Psoas muscle (tissue), 8 donors: ENCODE results near the gene QKI. TPM values are rescaled to one million over a fixed set of nuclear protein-coding genes. Genes with fewer than 3 reads are reported as not detected.
"Not testable (repeated sequence)": the region's sequence is repeated elsewhere in the genome, so short reads cannot be mapped to it uniquely, and the experiment has no call there.

Source experiments
- ATAC-seq, 4 donors: fragments of 200-7000 bp; cut with Tn5 transposase; one replicate each; pipeline ENCODE4 v1.9.1; 2020; ENCODE audit warnings: moderate library complexity in 3 of 4, mild to moderate bottlenecking in 2 of 4
- DNase-seq, 2 donors: peaks; one replicate each; pipeline ENCODE4 v3.0.0-alpha.2; 2020
- H3K27ac ChIP-seq: fragments of 200-600 bp; one replicate; pipeline ENCODE4 v1.8.0; 2022
- H3K27me3 ChIP-seq, 3 donors: fragments of 200-600 bp in 1 of 3; one replicate each; pipeline versions ENCODE4 v1.6.1 to v1.8.0; 2013 to 2022; ENCODE audit warnings: low read length in 2 of 3, mild to moderate bottlenecking in 2 of 3, moderate library complexity in 1 of 3; ENCODE audit not compliant: insufficient read depth in 3 of 3
- H3K36me3 ChIP-seq, 2 donors: fragments of 200-600 bp in 1 of 2; one replicate each; pipeline versions ENCODE4 v1.6.1 to v1.8.0; 2013 to 2022; ENCODE audit warnings: low read depth in 1 of 2, mild to moderate bottlenecking in 1 of 2, moderate library complexity in 1 of 2; ENCODE audit not compliant: insufficient read depth in 1 of 2
- H3K4me1 ChIP-seq: fragments of 200-600 bp; one replicate; pipeline ENCODE4 v1.8.0; 2022
- H3K4me3 ChIP-seq: fragments of 200-600 bp; one replicate; pipeline ENCODE4 v1.8.0; 2022; ENCODE audit warnings: mild to moderate bottlenecking
- H3K9me3 ChIP-seq: fragments of 200-600 bp; one replicate; pipeline ENCODE4 v1.8.0; 2022
- WGBS, 3 donors: extraction: QIAGEN DNeasy Blood & Tissue Kit; methylation state at CpG; one replicate each; pipeline versions ENCODE4 v1.1.6 to v1.1.7; 2013; 5-methylcytosine and 5-hydroxymethylcytosine counted together
- intact Hi-C, 2 donors: fragments of 100-400 bp; cut with DNase I; formaldehyde crosslinking; loops; one replicate each; pipeline versions ENCODE4 v1.11.0 to v1.14.2; 2022
- polyA plus RNA-seq, 3 donors: library from polyadenylated mRNA; stranded (reverse); fragments of 200-250 nt; gene quantifications; one replicate each; pipeline ENCODE4 v1.2.3, GENCODE V29; 2013
- total RNA-seq, 4 donors: library from RNA; stranded (reverse); fragmentation: NEBNext Ultra II Directional in 2 of 4; extraction: Animal tissue kit (Norgen Biotek cat#: 25700) in 2 of 4; gene quantifications; one replicate each; pipeline versions ENCODE4 v1.2.1 to v1.2.4, GENCODE V29; 2021 to 2023
- TF ChIP-seq, protein P1 (sequence below): fragments of 200-600 bp; IDR thresholded peaks from one replicate; pipeline ENCODE4 v1.8.0; 2022; ENCODE audit warnings: antibody characterized with exemption
- donor health status: healthy with polysubstance abuse.
- donor health status: DM: no; HTN: no; CAD: no; lungs with moderate emphysema.
- donor health status: Bipolar disorder and iron deficiency.
- donor health status: healthy.
- donor health status: DM: yes; HTN: yes; CAD: no.
- donor health status: DM: no; HTN: no; CAD: no.
- donor health status: DM: no; HTN: no; CAD: no.
- donor health status: DM: yes; HTN: yes; CAD: no.

The QKI gene
- total and polyA plus RNA-seq, 7 donors, result 62.0 to 421 (median 275) TPM

DNA sequence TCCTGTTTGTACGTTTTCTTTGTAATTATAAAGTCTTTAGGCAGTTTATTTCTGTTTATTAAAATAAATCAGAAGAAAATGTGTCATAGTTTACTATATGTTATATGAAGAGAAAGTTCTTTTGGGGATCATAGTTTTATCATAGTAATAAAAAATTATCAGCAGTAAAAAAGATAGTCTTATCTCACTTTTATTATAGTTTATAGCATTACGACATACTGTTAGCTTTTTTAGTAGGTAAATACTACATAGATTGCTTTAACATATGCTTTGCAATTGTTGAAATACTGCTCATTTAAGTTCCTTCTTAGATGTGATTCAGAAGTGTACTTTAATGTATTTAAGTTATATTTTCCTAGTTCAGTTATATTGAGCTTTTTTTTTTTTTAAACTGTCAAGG is 13.9 kb downstream of the QKI start:
- peak overlapping the region; percentile 44 for H3K4me3 ChIP-seq

DNA sequence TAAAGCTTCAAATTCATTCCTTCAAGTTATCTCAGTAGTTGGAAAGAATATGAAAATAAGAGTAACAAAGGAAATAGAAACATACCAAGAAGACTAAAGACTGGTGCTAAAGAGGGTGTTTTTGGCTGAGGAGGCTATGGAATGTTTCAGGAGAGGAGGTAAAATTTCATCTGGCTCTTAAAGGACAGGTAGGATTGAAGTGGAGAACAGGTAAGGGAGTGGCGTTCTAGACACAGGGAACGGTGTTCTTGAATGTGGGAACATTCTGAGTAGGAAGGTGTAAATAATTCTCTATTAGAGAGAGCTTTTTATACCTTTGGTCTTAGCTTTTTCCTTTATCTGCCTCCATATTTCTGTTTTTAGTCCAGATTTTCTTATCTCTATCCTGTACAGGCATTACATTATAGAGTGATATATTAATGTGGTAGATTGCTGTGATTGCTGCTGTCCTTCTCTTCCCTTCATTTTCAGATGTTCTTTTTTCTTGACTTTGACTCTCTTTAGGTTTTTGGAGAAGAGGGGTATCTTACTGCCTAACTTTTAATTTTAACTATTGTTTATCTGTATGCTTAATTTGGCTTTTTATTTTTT is 15.4 kb downstream of the QKI start:
- WGBS, 3 donors, result 50 to 75% (median 56%) methylated on average over 2 of the region's 2 CpGs
- intact Hi-C loops, result loop anchor here (5.0 to 10.0 kb wide), 5 partner anchors 137 to 1497 kb away; no protein-coding TSS in a partner anchor
- Histone ChIP-seq H3K27ac (peak overlapping the region; percentile 62), H3K9me3 (no peaks in the 10 kb centered on the region), H3K4me1 (peaks cover 90% of the 10 kb centered on the region), H3K36me3 (no peaks in the 10 kb centered on the region), H3K4me3 (no peak overlapping the region), H3K27me3 (no peaks in the 10 kb centered on the region)
- TF ChIP-seq, protein P1, sequence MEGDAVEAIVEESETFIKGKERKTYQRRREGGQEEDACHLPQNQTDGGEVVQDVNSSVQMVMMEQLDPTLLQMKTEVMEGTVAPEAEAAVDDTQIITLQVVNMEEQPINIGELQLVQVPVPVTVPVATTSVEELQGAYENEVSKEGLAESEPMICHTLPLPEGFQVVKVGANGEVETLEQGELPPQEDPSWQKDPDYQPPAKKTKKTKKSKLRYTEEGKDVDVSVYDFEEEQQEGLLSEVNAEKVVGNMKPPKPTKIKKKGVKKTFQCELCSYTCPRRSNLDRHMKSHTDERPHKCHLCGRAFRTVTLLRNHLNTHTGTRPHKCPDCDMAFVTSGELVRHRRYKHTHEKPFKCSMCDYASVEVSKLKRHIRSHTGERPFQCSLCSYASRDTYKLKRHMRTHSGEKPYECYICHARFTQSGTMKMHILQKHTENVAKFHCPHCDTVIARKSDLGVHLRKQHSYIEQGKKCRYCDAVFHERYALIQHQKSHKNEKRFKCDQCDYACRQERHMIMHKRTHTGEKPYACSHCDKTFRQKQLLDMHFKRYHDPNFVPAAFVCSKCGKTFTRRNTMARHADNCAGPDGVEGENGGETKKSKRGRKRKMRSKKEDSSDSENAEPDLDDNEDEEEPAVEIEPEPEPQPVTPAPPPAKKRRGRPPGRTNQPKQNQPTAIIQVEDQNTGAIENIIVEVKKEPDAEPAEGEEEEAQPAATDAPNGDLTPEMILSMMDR, result no peak
- ATAC-seq (no peak), DNase-seq (no peak)

More for the DNA sequence above, 13.9 kb downstream of the QKI start:
- no peak for DNase-seq
- TF ChIP-seq, protein P1, result no peak
- 22 to 31% (median 25%) methylated on average over 2 of the region's 2 CpGs for WGBS, 3 donors
- intact Hi-C loops, result loop anchor here (5.0 to 10.0 kb wide), 4 partner anchors 139 to 386 kb away; no protein-coding TSS in a partner anchor
- Histone ChIP-seq H3K4me1 (peaks cover 91% of the 10 kb centered on the region), H3K27me3 (no peaks in the 10 kb centered on the region), H3K36me3 (no peaks in the 10 kb centered on the region), H3K27ac (peak overlapping the region; percentile 62), H3K9me3 (no peaks in the 10 kb centered on the region)
- no peak for ATAC-seq

DNA sequence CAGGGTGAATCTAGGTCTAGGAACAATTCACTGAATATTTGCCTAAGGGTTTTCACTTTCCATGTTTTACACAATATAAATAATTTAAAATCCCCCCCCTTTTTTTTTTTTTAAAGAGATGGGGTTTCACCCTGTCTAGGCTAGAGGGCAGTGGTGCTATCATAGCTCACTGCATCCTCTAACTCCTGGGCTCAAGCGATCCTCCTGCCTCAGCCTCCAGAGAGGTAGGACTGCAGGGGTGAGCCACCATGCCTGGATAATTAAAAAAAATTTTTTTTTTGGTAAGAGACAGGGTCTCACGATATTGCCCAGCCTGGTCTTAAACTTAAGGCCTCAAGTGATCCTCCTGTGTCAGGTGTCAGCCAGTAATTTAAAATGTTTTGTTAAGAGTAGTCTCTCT is 17.8 kb downstream of the QKI start:
- TF ChIP-seq, protein P1, result no peak
- Histone ChIP-seq H3K4me1 (peaks cover 88% of the 10 kb centered on the region), H3K9me3 (no peaks in the 10 kb centered on the region), H3K36me3 (no peaks in the 10 kb centered on the region), H3K4me3 (no peak overlapping the region), H3K27me3 (no peaks in the 10 kb centered on the region), H3K27ac (peak overlapping the region; percentile 50)
- ATAC-seq (peak in 1 of 4 donors; percentile 21), DNase-seq (no peak)
- intact Hi-C loops, result loop anchor here in 1 of 2 donors (5.0 kb wide), 1 partner anchor 1495 kb away; no protein-coding TSS in a partner anchor
- WGBS, 3 donors, result 60 to 78% (median 67%) methylated on average over 2 of the region's 2 CpGs

DNA sequence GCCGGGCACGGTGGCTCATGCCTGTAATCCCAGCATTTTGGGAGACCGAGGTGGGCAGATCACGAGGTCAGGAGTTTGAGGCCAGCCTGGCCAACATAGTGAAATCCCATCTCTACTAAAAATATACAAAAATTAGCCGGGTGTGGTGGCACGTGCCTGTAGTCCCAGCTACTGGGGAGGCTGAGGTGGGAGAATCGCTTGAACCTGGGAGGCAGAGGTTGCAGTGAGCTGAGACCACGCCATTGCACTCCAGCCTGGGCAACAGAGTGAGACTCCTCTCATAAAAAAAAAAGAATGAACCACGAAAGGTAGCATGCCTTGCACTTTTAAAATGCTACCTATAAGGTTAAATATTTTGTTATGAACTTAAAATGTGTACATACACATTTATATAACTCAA is 19.0 kb downstream of the QKI start:
- WGBS, 3 donors, result 49 to 62% (median 54%) methylated on average over 9 of the region's 9 CpGs
- ATAC-seq, DNase-seq, H3K4me3 ChIP-seq, H3K9me3 ChIP-seq, H3K27me3 ChIP-seq, H3K36me3 ChIP-seq: not testable (repeated sequence)
- intact Hi-C loops, result loop anchor here in 1 of 2 donors (5.0 kb wide), 1 partner anchor 1494 kb away; no protein-coding TSS in a partner anchor
- Histone ChIP-seq H3K27ac (peak overlapping the region; percentile 50), H3K4me1 (peaks cover 88% of the 10 kb centered on the region)

DNA sequence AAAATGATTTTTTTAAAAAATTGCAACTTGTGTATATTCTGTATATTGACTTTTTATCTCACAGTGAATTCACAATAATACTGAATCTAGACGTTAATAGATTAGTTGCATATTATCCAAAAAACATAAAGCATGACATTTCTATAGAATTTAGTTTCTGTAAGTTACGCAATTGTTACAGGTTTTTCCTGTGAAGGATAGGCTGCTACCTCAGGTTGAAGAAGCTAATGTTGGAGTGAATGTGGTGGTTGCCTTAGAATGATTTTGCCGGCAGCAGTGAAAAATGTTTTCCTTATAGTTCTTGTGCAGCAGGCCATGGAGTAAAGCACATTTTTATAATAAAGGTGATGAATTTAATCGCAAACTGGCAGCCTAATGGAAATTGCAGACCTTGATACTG is 20.5 kb downstream of the QKI start:
- 48 to 56% (median 51%) methylated on average over 4 of the region's 4 CpGs for WGBS, 3 donors

More for the DNA sequence above, 20.5 kb downstream of the QKI start:
- Histone ChIP-seq H3K9me3 (no peaks in the 10 kb centered on the region), H3K27ac (peak overlapping the region; percentile 3), H3K4me3 (peak overlapping the region; percentile 20), H3K4me1 (peaks cover 89% of the 10 kb centered on the region), H3K27me3 (no peaks in the 10 kb centered on the region), H3K36me3 (no peaks in the 10 kb centered on the region)
- no peak for ATAC-seq
- DNase-seq, result no peak
- intact Hi-C loops, result no loop called here
- TF ChIP-seq, protein P1, result no peak
